CD14-positive monocyte (primary cell): ENCODE data around the gene CSNK1A1L. TPM values are rescaled to one million over a fixed set of nuclear protein-coding genes. Genes with fewer than 3 reads are reported as not detected.

Experiments
- DNase-seq, 3 donors: peaks; one replicate each; pipeline ENCODE4 v3.0.0-alpha.2; 2011 to 2022
- H2AFZ ChIP-seq: 2 replicates; pipeline ENCODE4 v1.6.0; 2012; ENCODE audit warnings: mild to moderate bottlenecking, low read depth, low read length, inconsistent platforms; ENCODE audit not compliant: insufficient read depth, poor library complexity, severe bottlenecking
- H3K27ac ChIP-seq, 2 donors: 1 replicate in 1 of 2; 2 replicates in 1 of 2; pipeline ENCODE4 v1.5.1; 2012 to 2013; ENCODE audit warnings: low read length in 2 of 2, control low read depth in 1 of 2, inconsistent platforms in 1 of 2, low read depth in 1 of 2, mild to moderate bottlenecking in 1 of 2
- H3K27me3 ChIP-seq, 2 donors: one replicate each; pipeline versions ENCODE4 v1.6.0 to v1.6.1; 2011 to 2013; ENCODE audit warnings: low read length in 2 of 2; ENCODE audit not compliant: control insufficient read depth in 2 of 2, insufficient read depth in 2 of 2
- H3K36me3 ChIP-seq, 2 donors: replicated peaks in 1 of 2; 1 replicate in 1 of 2; 2 replicates in 1 of 2; pipeline versions ENCODE4 v1.5.1 to v1.6.1; 2012 to 2013; ENCODE audit warnings: low read length in 2 of 2, control low read depth in 1 of 2, inconsistent platforms in 1 of 2, mild to moderate bottlenecking in 1 of 2; ENCODE audit not compliant: insufficient read depth in 2 of 2, control insufficient read depth in 1 of 2
- H3K4me1 ChIP-seq, 2 donors: 1 replicate in 1 of 2; 2 replicates in 1 of 2; pipeline versions ENCODE4 v1.5.1 to v1.6.1; 2012 to 2013; ENCODE audit warnings: low read length in 2 of 2, control low read depth in 1 of 2, inconsistent platforms in 1 of 2, mild to moderate bottlenecking in 1 of 2, moderate library complexity in 1 of 2; ENCODE audit not compliant: insufficient read depth in 2 of 2, control insufficient read depth in 1 of 2
- H3K4me2 ChIP-seq: replicated peaks from 2 replicates; pipeline ENCODE3; 2012; ENCODE audit warnings: low read length, moderate library complexity, mild to moderate bottlenecking; ENCODE audit not compliant: poor library complexity, severe bottlenecking; ENCODE audit errors: extremely low read depth
- H3K4me3 ChIP-seq, 3 experiments: fragments of 200-600 bp in 1 of 3; sonication (generic) in 1 of 3; replicated peaks in 1 of 3; 1 replicate in 2 of 3; 2 replicates in 1 of 3; pipeline ENCODE4 v1.5.1; 2011 to 2013; ENCODE audit warnings: low read length in 3 of 3, mild to moderate bottlenecking in 3 of 3, control low read depth in 2 of 3, low read depth in 2 of 3, inconsistent platforms in 1 of 3, moderate library complexity in 1 of 3
- H3K79me2 ChIP-seq: 2 replicates; pipeline ENCODE4 v1.6.0; 2012; ENCODE audit warnings: mild to moderate bottlenecking, control low read depth, inconsistent platforms, low read length, moderate library complexity; ENCODE audit not compliant: insufficient read depth
- H3K9ac ChIP-seq: 2 replicates; pipeline ENCODE4 v1.6.0; 2017; ENCODE audit warnings: low read length, mild to moderate bottlenecking; ENCODE audit not compliant: insufficient read depth, poor library complexity, severe bottlenecking
- H3K9me3 ChIP-seq, 2 donors: replicated peaks in 1 of 2; 1 replicate in 1 of 2; 2 replicates in 1 of 2; pipeline versions ENCODE4 v1.5.1 to v1.6.1; 2012 to 2013; ENCODE audit warnings: low read length in 2 of 2, control low read depth in 1 of 2; ENCODE audit not compliant: control insufficient read depth in 1 of 2, insufficient read depth in 1 of 2
- H4K20me1 ChIP-seq: 2 replicates; pipeline ENCODE4 v1.6.0; 2012; ENCODE audit warnings: mild to moderate bottlenecking, low read length, control low read depth, moderate library complexity; ENCODE audit not compliant: insufficient read depth
- H3K27ac Mint-ChIP-seq, 7 donors: one replicate each; pipeline ENCODE4 v1.8.0; 2020; ENCODE audit warnings: mild to moderate bottlenecking in 7 of 7, mixed read lengths in 7 of 7, moderate library complexity in 6 of 7, inconsistent platforms in 2 of 7
- H3K27me3 Mint-ChIP-seq, 3 donors: one replicate each; pipeline ENCODE4 v1.8.0; 2021 to 2022; ENCODE audit warnings: low read depth in 3 of 3, mild to moderate bottlenecking in 3 of 3, mixed read lengths in 3 of 3, moderate library complexity in 3 of 3, inconsistent platforms in 1 of 3
- H3K36me3 Mint-ChIP-seq, 2 donors: one replicate each; pipeline ENCODE4 v1.8.0; 2020; ENCODE audit warnings: mixed read lengths in 2 of 2, inconsistent platforms in 1 of 2, mild to moderate bottlenecking in 1 of 2
- H3K4me1 Mint-ChIP-seq: one replicate; pipeline ENCODE4 v1.8.0; 2020; ENCODE audit warnings: mild to moderate bottlenecking, mixed read lengths
- H3K4me3 Mint-ChIP-seq, 2 donors: one replicate each; pipeline ENCODE4 v1.8.0; 2020; ENCODE audit warnings: mild to moderate bottlenecking in 2 of 2, mixed read lengths in 2 of 2, moderate library complexity in 1 of 2
- H3K9me3 Mint-ChIP-seq, 7 donors: one replicate each; pipeline ENCODE4 v1.8.0; 2020 to 2022; ENCODE audit warnings: mixed read lengths in 7 of 7, mild to moderate bottlenecking in 6 of 7, moderate library complexity in 6 of 7, inconsistent platforms in 2 of 7
- CTCF ChIP-seq: fragments of 200-600 bp; IDR thresholded peaks from one replicate; pipeline ENCODE4 v1.8.0; 2022; ENCODE audit warnings: antibody characterized with exemption, mild to moderate bottlenecking
- WGBS: methylation state at CpG from one replicate; pipeline ENCODE4 v1.1.5; 2013; ENCODE audit warnings: missing lambda C conversion rate; ENCODE audit not compliant: insufficient coverage; 5-methylcytosine and 5-hydroxymethylcytosine counted together
- intact Hi-C, 2 donors: fragments of 100-400 bp; cut with micrococcal nuclease; formaldehyde crosslinking; loops; one replicate each; pipeline versions ENCODE4 v1.15.0 to v1.15.1; 2023
- polyA plus RNA-seq, 3 donors: library from polyadenylated mRNA; depleted of rRNA in 1 of 3; unstranded in 2 of 3; stranded (reverse) in 1 of 3; fragments of 300-500 nt in 2 of 3; fragments of >200 nt in 1 of 3; fragmentation: Illumina TruSeq in 2 of 3; gene quantifications; 1 replicate in 2 of 3; 2 replicates in 1 of 3; pipeline ENCODE4 v1.2.3, GENCODE V29; 2012 to 2021

Gene CSNK1A1L
- polyA plus RNA-seq, 3 donors = 0.07 TPM; not detected in 2

GRCh38 chr13:37138926-37139325, 33.5 kb upstream of the CSNK1A1L start:
- Mint-ChIP-seq H3K4me3 (no peak overlapping the region), H3K36me3 (no peaks in the 10 kb centered on the region), H3K9me3 (peaks cover 0 to 3% (median 0%) of the 10 kb centered on the region in 7 donors), H3K4me1 (no peaks in the 10 kb centered on the region), H3K27ac (no peak overlapping the region), H3K27me3 (peaks cover 0 to 2% (median 0%) of the 10 kb centered on the region in 3 donors)
- Histone ChIP-seq H3K4me3 (no peak overlapping the region), H3K9me3 (no peaks in the 10 kb centered on the region), H3K27me3 (no peaks in the 10 kb centered on the region), H3K36me3 (no peaks in the 10 kb centered on the region), H3K9ac (no peak overlapping the region), H3K79me2 (no peaks in the 10 kb centered on the region), H3K27ac (no peak overlapping the region), H2AFZ (no peak overlapping the region), H4K20me1 (no peaks in the 10 kb centered on the region), H3K4me2 (no peak overlapping the region), H3K4me1 (no peaks in the 10 kb centered on the region)
- intact Hi-C loops = no loop called here
- WGBS = 100% methylated on average over 1 of the region's 3 CpGs
- TF ChIP-seq CTCF = no peak
- DNase-seq = no peak

- no peak for TF ChIP-seq CTCF
- no peak overlapping the region for H3K4me2 ChIP-seq
- H3K9ac ChIP-seq = no peak overlapping the region
- no peaks in the 10 kb centered on the region for H3K27me3 ChIP-seq
- Mint-ChIP-seq H3K27me3 (peaks cover 0 to 2% (median 0%) of the 10 kb centered on the region in 3 donors), H3K4me3 (no peak overlapping the region), H3K4me1 (no peaks in the 10 kb centered on the region), H3K36me3 (no peaks in the 10 kb centered on the region), H3K27ac (peak overlapping the region in 1 of 7 donors; percentile 5), H3K9me3 (peaks cover 0 to 5% (median 3%) of the 10 kb centered on the region in 7 donors)
- no peaks in the 10 kb centered on the region for H3K79me2 ChIP-seq
- no peak overlapping the region for H3K27ac ChIP-seq
- no peaks in the 10 kb centered on the region for H3K36me3 ChIP-seq
- H3K4me1 ChIP-seq = no peaks in the 10 kb centered on the region
- DNase-seq = no peak
- no peak overlapping the region for H3K4me3 ChIP-seq
- no peaks in the 10 kb centered on the region for H3K9me3 ChIP-seq
- H2AFZ ChIP-seq = no peak overlapping the region
- 100% methylated on average over 1 of the region's 1 CpG for WGBS
- no peaks in the 10 kb centered on the region for H4K20me1 ChIP-seq
- intact Hi-C loops = no loop called here
Measured at GRCh38 chr13:37138169-37138568, 32.7 kb upstream of the CSNK1A1L start.
